Right lobe of liver (tissue), 6 donors: ENCODE results near the gene CCL8. TPM values are rescaled to one million over a fixed set of nuclear protein-coding genes. Genes with fewer than 3 reads are reported as not detected.

ENCODE experiments used
- ATAC-seq, 4 donors: fragments of 200-7000 bp; cut with Tn5 transposase; one replicate each; pipeline ENCODE4 v1.9.1; 2020; ENCODE audit warnings: mild to moderate bottlenecking in 4 of 4, moderate library complexity in 4 of 4
- DNase-seq, 3 donors: peaks; one replicate each; pipeline ENCODE4 v3.0.0-alpha.2; 2020
- H3K27ac ChIP-seq, 3 donors: fragments of 200-600 bp; one replicate each; pipeline ENCODE4 v1.8.0; 2022
- H3K27me3 ChIP-seq, 2 donors: fragments of 200-600 bp; one replicate each; pipeline ENCODE4 v1.8.0; 2022
- H3K36me3 ChIP-seq, 4 donors: fragments of 200-600 bp; sonication (generic) in 1 of 4; one replicate each; pipeline versions ENCODE4 v1.5.1 to v1.8.0; 2017 to 2022; ENCODE audit warnings: control low read depth in 1 of 4
- H3K4me1 ChIP-seq, 4 donors: fragments of 200-600 bp; sonication (generic) in 1 of 4; one replicate each; pipeline versions ENCODE4 v1.5.1 to v1.8.0; 2017 to 2022; ENCODE audit warnings: control low read depth in 1 of 4
- H3K4me3 ChIP-seq, 3 donors: fragments of 200-600 bp; one replicate each; pipeline ENCODE4 v1.8.0; 2022
- H3K9me3 ChIP-seq, 4 donors: fragments of 200-600 bp; sonication (generic) in 1 of 4; one replicate each; pipeline versions ENCODE4 v1.5.1 to v1.8.0; 2017 to 2022; ENCODE audit warnings: control low read depth in 1 of 4
- POLR2A ChIP-seq: fragments of 450-650 bp; IDR thresholded peaks from one replicate; pipeline ENCODE4 v1.6.1; 2017; ENCODE audit warnings: antibody characterized with exemption, mild to moderate bottlenecking
- WGBS: methylation state at CpG from one replicate; pipeline ENCODE4 v1.1.6; 2018; ENCODE audit warnings: low coverage, low lambda C conversion rate; ENCODE audit not compliant: insufficient coverage; ENCODE audit errors: missing lambda C conversion rate; 5-methylcytosine and 5-hydroxymethylcytosine counted together
- intact Hi-C, 2 donors: fragments of 100-400 bp; cut with DNase I; formaldehyde crosslinking; loops; one replicate each; pipeline versions ENCODE4 v1.11.2 to v1.14.1; 2022
- total RNA-seq, 6 experiments: library from RNA; depleted of rRNA in 2 of 6; stranded (reverse); fragments of >200 nt in 2 of 6; fragmentation: NEBNext Ultra II Directional in 3 of 6; extraction: Animal tissue kit (Norgen Biotek cat#: 25700) in 3 of 6; gene quantifications; one replicate each; pipeline versions ENCODE4 v1.1.0 to v1.2.4, GENCODE V29; 2016 to 2023
- TF ChIP-seq, protein P1 (sequence below), 4 donors: fragments of 200-600 bp in 3 of 4; fragments of 450-650 bp in 1 of 4; IDR thresholded peaks; one replicate each; pipeline versions ENCODE4 v1.5.1 to v1.8.0; 2016 to 2022; ENCODE audit warnings: antibody characterized with exemption in 4 of 4, mild to moderate bottlenecking in 2 of 4
- donor health status: DM: no; HTN: yes; CAD: no.
- donor health status: DM: no; HTN: no; CAD: no.
- donor health status: DM: no; HTN: no; CAD: no.
- donor health status: DM: no; HTN: yes; CAD: no.
- donor health status: DM: no; HTN: yes; CAD: no.

The CCL8 gene
- total RNA-seq, 6 experiments from 2014 or later, result 0.69 TPM; not detected in 5

DNA sequence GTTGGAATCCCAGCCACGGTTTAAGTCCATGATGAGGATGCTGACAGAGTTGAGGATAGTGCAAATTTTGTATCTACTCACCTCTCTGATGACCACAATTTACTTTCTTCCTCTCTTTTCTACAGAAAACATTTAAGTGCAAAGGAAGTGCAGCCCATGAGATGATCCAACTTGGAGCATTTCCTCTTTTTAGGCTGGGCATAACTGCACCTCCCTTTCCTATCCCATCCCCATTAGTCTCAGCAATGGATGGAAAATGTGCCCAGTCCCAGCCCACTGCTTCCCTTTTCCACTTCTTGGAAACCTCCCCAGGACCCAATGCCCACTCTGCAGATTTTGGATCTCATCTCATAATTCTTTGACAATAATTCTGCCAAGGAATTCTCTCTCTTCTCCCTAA, 16.6 kb upstream of the CCL8 start:
- TF ChIP-seq POLR2A, result no peak
- TF ChIP-seq, protein P1, sequence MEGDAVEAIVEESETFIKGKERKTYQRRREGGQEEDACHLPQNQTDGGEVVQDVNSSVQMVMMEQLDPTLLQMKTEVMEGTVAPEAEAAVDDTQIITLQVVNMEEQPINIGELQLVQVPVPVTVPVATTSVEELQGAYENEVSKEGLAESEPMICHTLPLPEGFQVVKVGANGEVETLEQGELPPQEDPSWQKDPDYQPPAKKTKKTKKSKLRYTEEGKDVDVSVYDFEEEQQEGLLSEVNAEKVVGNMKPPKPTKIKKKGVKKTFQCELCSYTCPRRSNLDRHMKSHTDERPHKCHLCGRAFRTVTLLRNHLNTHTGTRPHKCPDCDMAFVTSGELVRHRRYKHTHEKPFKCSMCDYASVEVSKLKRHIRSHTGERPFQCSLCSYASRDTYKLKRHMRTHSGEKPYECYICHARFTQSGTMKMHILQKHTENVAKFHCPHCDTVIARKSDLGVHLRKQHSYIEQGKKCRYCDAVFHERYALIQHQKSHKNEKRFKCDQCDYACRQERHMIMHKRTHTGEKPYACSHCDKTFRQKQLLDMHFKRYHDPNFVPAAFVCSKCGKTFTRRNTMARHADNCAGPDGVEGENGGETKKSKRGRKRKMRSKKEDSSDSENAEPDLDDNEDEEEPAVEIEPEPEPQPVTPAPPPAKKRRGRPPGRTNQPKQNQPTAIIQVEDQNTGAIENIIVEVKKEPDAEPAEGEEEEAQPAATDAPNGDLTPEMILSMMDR (IDR thresholded peaks at IDR 0.05), result no peak
- Histone ChIP-seq H3K4me1 (no peaks in the 10 kb centered on the region), H3K36me3 (no peaks in the 10 kb centered on the region), H3K27ac (no peak overlapping the region), H3K27me3 (no peaks in the 10 kb centered on the region), H3K9me3 (no peaks in the 10 kb centered on the region), H3K4me3 (no peak overlapping the region)
- ATAC-seq, result no peak
- WGBS, result 67% methylated on average over 1 of the region's 1 CpG
- intact Hi-C loops, result loop anchor here in 1 of 2 donors (10.0 kb wide), 1 partner anchor 98 kb away; no protein-coding TSS in a partner anchor
- DNase-seq, result no peak

DNA sequence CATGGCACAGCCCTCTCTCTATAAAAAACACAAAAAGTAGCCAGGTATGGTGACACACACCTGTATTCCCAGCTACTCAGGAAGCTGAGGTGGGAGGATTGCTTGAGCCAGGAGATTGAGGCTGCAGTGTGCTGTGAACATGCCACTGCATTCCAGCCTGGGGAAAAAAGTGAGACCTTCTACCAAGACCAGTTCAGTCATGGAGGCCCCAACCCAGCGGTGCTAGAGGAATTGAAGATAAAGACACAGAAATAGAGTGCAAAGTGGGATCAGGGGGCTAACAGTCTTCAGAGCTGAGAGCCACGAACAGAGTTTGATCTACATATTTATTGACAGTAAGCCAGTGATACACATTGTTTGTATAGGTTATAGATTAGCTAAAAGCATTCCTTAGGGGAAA, 15.6 kb upstream of the CCL8 start:
- Histone ChIP-seq H3K27me3 (no peaks in the 10 kb centered on the region), H3K4me1 (no peaks in the 10 kb centered on the region), H3K36me3 (no peaks in the 10 kb centered on the region), H3K9me3 (no peaks in the 10 kb centered on the region), H3K4me3 (no peak overlapping the region), H3K27ac (no peak overlapping the region)
- ATAC-seq, result no peak
- WGBS, result 29% methylated on average over 1 of the region's 2 CpGs
- intact Hi-C loops, result loop anchor here in 1 of 2 donors (10.0 kb wide), 1 partner anchor 99 kb away; no protein-coding TSS in a partner anchor
- no peak for DNase-seq
- TF ChIP-seq, protein P1 (IDR thresholded peaks at IDR 0.05), result no peak
- TF ChIP-seq POLR2A, result no peak

DNA sequence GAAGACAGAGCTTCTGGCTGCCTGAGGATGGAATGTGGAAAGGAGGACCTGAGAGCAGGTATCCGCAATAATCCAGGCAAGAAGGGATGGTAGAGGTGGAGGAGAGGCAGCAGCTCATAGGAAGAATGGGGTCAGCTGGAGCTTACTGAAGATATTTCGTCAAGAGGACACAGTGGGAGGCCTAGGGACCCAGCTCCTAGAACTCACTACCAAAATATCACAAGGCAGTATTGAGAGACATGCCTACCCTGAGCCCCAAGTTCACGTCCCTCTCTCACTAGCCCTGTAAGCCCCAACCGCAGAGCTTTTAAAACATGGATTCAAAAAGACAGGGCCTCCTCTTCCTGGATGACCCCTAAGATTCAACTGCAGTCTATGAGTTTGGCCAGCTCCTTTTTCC, 14.2 kb upstream of the CCL8 start:
- intact Hi-C loops, result loop anchor here in 1 of 2 donors (10.0 kb wide), 1 partner anchor 100 kb away; no protein-coding TSS in a partner anchor
- H3K27me3 ChIP-seq, result no peaks in the 10 kb centered on the region
- no peak overlapping the region for H3K27ac ChIP-seq
- no peaks in the 10 kb centered on the region for H3K4me1 ChIP-seq
- DNase-seq (no peak), ATAC-seq (no peak)
- H3K4me3 ChIP-seq, result no peak overlapping the region
- no peaks in the 10 kb centered on the region for H3K36me3 ChIP-seq
- H3K9me3 ChIP-seq, result no peaks in the 10 kb centered on the region
- no CpG with 5 or more reads among the region's 4 CpGs for WGBS
- TF ChIP-seq POLR2A, result no peak
- TF ChIP-seq, protein P1 (IDR thresholded peaks at IDR 0.05), result no peak

DNA sequence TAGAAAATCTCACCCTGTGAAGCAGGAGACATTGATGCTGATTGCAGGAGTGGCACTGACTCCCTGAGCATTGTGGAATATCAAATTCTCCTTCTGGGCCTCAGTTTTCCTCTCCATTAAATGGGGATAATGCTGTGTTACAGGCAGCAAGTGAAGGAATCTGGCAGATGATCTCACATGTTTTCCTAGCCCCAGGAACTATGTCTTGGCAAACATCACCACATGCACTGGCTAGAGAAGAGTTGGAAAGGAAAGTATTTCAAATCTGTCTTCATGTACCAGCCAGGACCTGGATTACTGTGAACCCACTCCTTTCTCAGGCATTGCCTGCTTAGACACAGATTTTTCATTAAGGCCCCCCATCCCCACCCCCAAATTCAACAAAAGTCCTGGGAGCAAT, 13.6 kb upstream of the CCL8 start:
- TF ChIP-seq POLR2A, result no peak
- TF ChIP-seq, protein P1 (IDR thresholded peaks at IDR 0.05), result no peak
- no peak for ATAC-seq
- Histone ChIP-seq H3K27me3 (no peaks in the 10 kb centered on the region), H3K27ac (no peak overlapping the region), H3K36me3 (no peaks in the 10 kb centered on the region), H3K4me3 (no peak overlapping the region), H3K9me3 (no peaks in the 10 kb centered on the region), H3K4me1 (no peaks in the 10 kb centered on the region)
- DNase-seq, result no peak
- intact Hi-C loops, result loop anchor here in 1 of 2 donors (10.0 kb wide), 1 partner anchor 101 kb away; no protein-coding TSS in a partner anchor

DNA sequence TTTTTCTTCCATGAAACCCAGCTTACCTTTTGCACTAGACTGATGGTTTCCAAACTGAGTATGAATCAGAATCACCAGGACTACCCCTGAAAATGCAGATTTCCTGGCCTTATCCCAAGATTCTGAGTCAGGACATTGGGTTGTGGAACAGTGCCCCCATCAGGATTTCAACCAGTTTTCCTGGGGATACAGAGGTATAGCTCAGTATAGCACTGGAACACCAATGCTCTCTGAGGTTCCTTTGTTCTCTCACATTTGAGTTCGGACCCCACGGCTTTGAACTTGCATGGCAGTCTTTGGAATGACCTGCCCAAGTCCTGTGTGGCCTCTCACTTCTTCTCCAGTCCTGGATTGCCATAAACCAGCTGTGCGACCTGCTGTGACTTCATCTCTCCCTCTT, 12.8 kb upstream of the CCL8 start:
- TF ChIP-seq, protein P1 (IDR thresholded peaks at IDR 0.05), result peak; percentile 21 to 40 (median 32)
- TF ChIP-seq POLR2A, result no peak
- Histone ChIP-seq H3K4me1 (no peaks in the 10 kb centered on the region), H3K9me3 (no peaks in the 10 kb centered on the region), H3K27ac (no peak overlapping the region), H3K4me3 (no peak overlapping the region), H3K36me3 (no peaks in the 10 kb centered on the region), H3K27me3 (no peaks in the 10 kb centered on the region)
- intact Hi-C loops, result loop anchor here in 1 of 2 donors (10.0 kb wide), 1 partner anchor 102 kb away; no protein-coding TSS in a partner anchor
- DNase-seq (no peak), ATAC-seq (peak; percentile 32 to 79 (median 45))
- 72% methylated on average over 3 of the region's 3 CpGs for WGBS
